K562 (cell line): ENCODE measurements around the gene DPEP2. TPM values are rescaled to one million over a fixed set of nuclear protein-coding genes. Genes with fewer than 3 reads are reported as not detected.

Experiments
- BHLHE40 ChIP-seq: IDR thresholded peaks from 2 replicates; pipeline ENCODE4 v1.6.1; 2011; ENCODE audit warnings: low read length, improper control_type of control experiment
- CBX2 ChIP-seq: fragments of 200-600 bp; sonication (generic); IDR thresholded peaks from one replicate; pipeline ENCODE4 v1.6.1; 2012; ENCODE audit warnings: mild to moderate bottlenecking, low read length, inconsistent platforms; ENCODE audit not compliant: insufficient read depth, poor library complexity, severe bottlenecking
- CHAMP1 ChIP-seq: fragments of 450-650 bp; IDR thresholded peaks from 2 replicates; pipeline ENCODE4 v1.6.1; 2016; ENCODE audit warnings: mild to moderate bottlenecking
- DEAF1 ChIP-seq: fragments of 450-650 bp; formaldehyde crosslinking; IDR thresholded peaks from 2 replicates; pipeline ENCODE4 v1.4.0; 2020; ENCODE audit warnings: mild to moderate bottlenecking, moderate library complexity
- E2F5 ChIP-seq: sonication (generic); formaldehyde crosslinking; IDR thresholded peaks from 2 replicates; pipeline ENCODE4 v1.8.0; 2022; ENCODE audit warnings: mild to moderate bottlenecking, missing genetic modification reagents
- HLTF ChIP-seq: fragments of 450-650 bp; IDR thresholded peaks from 2 replicates; pipeline ENCODE4 v1.6.1; 2016
- NFE2L1 ChIP-seq: fragments of 450-650 bp; IDR thresholded peaks from 2 replicates; pipeline ENCODE4 v1.6.1; 2016; ENCODE audit warnings: missing genetic modification characterization, low read depth, mild to moderate bottlenecking, missing compliant biosample characterization, moderate library complexity, borderline replicate concordance
- RBM22 ChIP-seq: fragments of 200-400 bp; formaldehyde crosslinking; IDR thresholded peaks from 2 replicates; pipeline ENCODE4 v1.6.1; 2018; ENCODE audit warnings: low read length, low read depth; ENCODE audit not compliant: poor library complexity, severe bottlenecking
- SIRT6 ChIP-seq: IDR thresholded peaks from one replicate; pipeline ENCODE4 v1.6.1; 2012; ENCODE audit warnings: low read depth, mild to moderate bottlenecking, control low read depth, inconsistent platforms, low read length, moderate library complexity
- TCF7L2 ChIP-seq: fragments of 150-350 bp; IDR thresholded peaks from 2 replicates; pipeline ENCODE4 v1.6.1; 2016; ENCODE audit warnings: low read depth, mild to moderate bottlenecking, low read length, moderate library complexity
- THAP12 ChIP-seq: fragments of 250-450 bp; sonication (Bioruptor Pico); IDR thresholded peaks from 2 replicates; pipeline ENCODE4 v1.9.0; 2021; ENCODE audit warnings: mild to moderate bottlenecking, inconsistent platforms
- XRCC5 ChIP-seq: fragments of 200-400 bp; formaldehyde crosslinking; IDR thresholded peaks from 2 replicates; pipeline ENCODE4 v1.6.1; 2017; ENCODE audit warnings: low read depth, mild to moderate bottlenecking, low read length
- ZNF143 ChIP-seq: sonication (generic); formaldehyde crosslinking; IDR thresholded peaks from 2 replicates; pipeline ENCODE4 v1.9.0; 2022; ENCODE audit warnings: mild to moderate bottlenecking, missing genetic modification reagents
- ZNF217 ChIP-seq: sonication (generic); formaldehyde crosslinking; IDR thresholded peaks from 2 replicates; pipeline ENCODE4 v1.8.0; 2022; ENCODE audit warnings: mild to moderate bottlenecking, missing genetic modification reagents
- ZNF518B ChIP-seq: fragments of 250-450 bp; sonication (Bioruptor Pico); IDR thresholded peaks from 2 replicates; pipeline ENCODE4 v1.5.0; 2021; ENCODE audit warnings: mild to moderate bottlenecking, moderate library complexity
- ZNF668 ChIP-seq: fragments of 250-450 bp; sonication (Bioruptor Pico); IDR thresholded peaks from 2 replicates; pipeline ENCODE4 v1.8.0; 2022; ENCODE audit warnings: mild to moderate bottlenecking, inconsistent platforms
- polyA plus RNA-seq, 8 experiments: library from polyadenylated mRNA; depleted of rRNA in 4 of 8; stranded (reverse) in 5 of 8; unstranded in 3 of 8; fragments of >200 nt; fragmentation: Nextera tagmentation in 2 of 8; fragmentation: Illumina TruSeq in 1 of 8; extraction: Ambion mirVana in 2 of 8; extraction: Trizol in 1 of 8; gene quantifications; 2 replicates each; pipeline versions ENCODE4 v1.2.1 to v1.2.3, GENCODE V29; 2011 to 2014; ENCODE audit warnings: inconsistent platforms in 1 of 8, missing spikeins in 1 of 8
- total RNA-seq, 7 experiments: library from RNA; depleted of rRNA in 6 of 7; stranded (reverse); fragments of >200 nt in 6 of 7; fragmentation: Illumina TruSeq in 2 of 7; extraction: Trizol in 2 of 7; gene quantifications; 2 replicates each; pipeline versions ENCODE4 v1.2.1 to v1.2.3, GENCODE V29; 2011 to 2021; ENCODE audit warnings: low replicate concordance in 1 of 7

Gene DPEP2
- total and polyA plus RNA-seq, 9 of the 15 experiments (the other 6 are each of a cell fraction or from before 2014, with no cell fraction given), result 0.14 to 1.2 (median 0.38) TPM

- no peak for TF ChIP-seq RBM22
- no peak for TF ChIP-seq NFE2L1 (tag)
- TF ChIP-seq XRCC5, result 0 out of 2 replicates have a peak, but pooled peaks have one; percentile 34
- no peak for TF ChIP-seq ZNF668 (CRISPR knock-in tag)
- TF ChIP-seq THAP12 (CRISPR knock-in tag), result no peak
- TF ChIP-seq CHAMP1, result no peak
- no peak for TF ChIP-seq ZNF217 (CRISPR knock-in tag)
- no peak for TF ChIP-seq BHLHE40
- no peak for TF ChIP-seq SIRT6
- no peak for TF ChIP-seq CBX2
- no peak; the same call in 1 of the 2 replicates for TF ChIP-seq HLTF
- TF ChIP-seq E2F5, result peak; percentile 49; the same call in 1 of the 2 replicates
- no peak for TF ChIP-seq TCF7L2
- TF ChIP-seq DEAF1 (CRISPR knock-in tag), result no peak
- no peak for TF ChIP-seq ZNF518B (CRISPR knock-in tag)
- TF ChIP-seq ZNF143 (CRISPR knock-in tag), result no peak
These were observed 30.7 kb downstream of the DPEP2 start, which contains the start of gene SLC12A4 (continued) for GRCh38 chr16:67968400-67969253.
